Left ventricle myocardium superior (tissue), 1 donor: ENCODE measurements around the gene NECTIN3. TPM values are rescaled to one million over a fixed set of nuclear protein-coding genes. Genes with fewer than 3 reads are reported as not detected.

Source experiments
- ATAC-seq: fragments of 200-7000 bp; cut with Tn5 transposase; one replicate; pipeline ENCODE4 v1.9.1; 2020; ENCODE audit warnings: mild to moderate bottlenecking, moderate library complexity
- DNase-seq: peaks from one replicate; pipeline ENCODE4 v3.0.0-alpha.2; 2020
- intact Hi-C: fragments of 100-400 bp; cut with micrococcal nuclease; formaldehyde crosslinking; loops from one replicate; pipeline ENCODE4 v1.11.0; 2022
- total RNA-seq: library from RNA; stranded (reverse); fragmentation: NEBNext Ultra II Directional; extraction: Animal tissue kit (Norgen Biotek cat#: 25700); gene quantifications from one replicate; pipeline ENCODE4 v1.2.1, GENCODE V29; 2021
- donor health status: DM: no; HTN: yes; CAD: no; lungs with severe emphysema.

NECTIN3 gene
- total RNA-seq, 1 donor from 2014 or later: 9.1 TPM

DNA sequence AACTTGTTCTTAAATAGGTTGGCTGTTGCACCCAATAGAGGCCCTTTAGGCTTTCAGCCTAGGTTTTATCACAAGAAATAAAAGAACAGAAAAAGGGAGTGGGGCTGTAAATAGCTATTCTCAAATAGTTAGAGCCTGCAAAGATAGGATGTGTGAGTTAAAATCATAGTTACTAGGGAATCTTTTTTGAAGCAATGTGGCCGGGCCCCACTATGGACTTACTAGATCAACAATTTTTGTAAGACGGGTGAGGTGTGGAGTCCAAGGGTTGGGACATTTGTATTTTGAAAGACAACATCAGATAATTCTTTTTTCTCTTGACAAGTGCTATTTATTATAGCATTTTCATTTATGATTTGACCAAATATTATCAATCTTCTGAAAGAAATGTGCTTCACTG is 5.8 kb downstream of the NECTIN3 start:
- ATAC-seq: no peak
- intact Hi-C loops: no loop called here
- no peak for DNase-seq

GRCh38 chr3:111080413-111080812 is 8.8 kb downstream of the NECTIN3 start:
- intact Hi-C loops: no loop called here
- no peak for DNase-seq
- no peak for ATAC-seq

- intact Hi-C loops: no loop called here
- ATAC-seq (no peak), DNase-seq (no peak)
Measured at GRCh38 chr3:111081008-111081545, 9.5 kb downstream of the NECTIN3 start.

- DNase-seq (no peak), ATAC-seq (no peak)
- intact Hi-C loops: no loop called here
Measured at GRCh38 chr3:111084911-111085310, 13.3 kb downstream of the NECTIN3 start.

DNA sequence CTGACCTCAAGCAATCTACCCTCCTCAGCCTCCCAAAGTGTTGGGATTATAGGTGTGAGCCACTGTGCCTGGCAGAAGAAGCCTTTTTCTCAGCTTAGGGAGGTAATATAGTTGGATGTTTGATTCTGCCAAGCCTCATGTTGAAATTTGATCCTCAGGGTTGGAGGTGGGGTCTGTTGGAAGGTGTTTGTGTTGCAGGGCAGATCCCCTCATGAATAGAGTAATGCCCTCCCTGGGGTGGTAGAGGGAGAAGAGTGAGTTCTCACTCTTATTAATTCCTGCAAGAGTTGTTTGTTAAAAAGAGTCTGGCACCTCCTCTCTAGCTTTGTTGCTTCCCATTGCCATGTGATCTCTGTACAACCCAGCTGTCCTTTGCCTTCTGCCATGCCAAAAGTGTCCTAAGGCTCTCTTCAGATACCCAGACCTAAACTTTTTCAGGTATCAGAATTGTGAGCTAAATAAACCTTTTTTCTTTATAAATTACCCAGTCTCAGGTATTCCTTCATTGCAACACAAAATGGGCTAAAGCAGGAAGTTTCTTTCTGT is 16.4 kb downstream of the NECTIN3 start:
- ATAC-seq: no peak
- DNase-seq: no peak
- intact Hi-C loops: no loop called here

DNA sequence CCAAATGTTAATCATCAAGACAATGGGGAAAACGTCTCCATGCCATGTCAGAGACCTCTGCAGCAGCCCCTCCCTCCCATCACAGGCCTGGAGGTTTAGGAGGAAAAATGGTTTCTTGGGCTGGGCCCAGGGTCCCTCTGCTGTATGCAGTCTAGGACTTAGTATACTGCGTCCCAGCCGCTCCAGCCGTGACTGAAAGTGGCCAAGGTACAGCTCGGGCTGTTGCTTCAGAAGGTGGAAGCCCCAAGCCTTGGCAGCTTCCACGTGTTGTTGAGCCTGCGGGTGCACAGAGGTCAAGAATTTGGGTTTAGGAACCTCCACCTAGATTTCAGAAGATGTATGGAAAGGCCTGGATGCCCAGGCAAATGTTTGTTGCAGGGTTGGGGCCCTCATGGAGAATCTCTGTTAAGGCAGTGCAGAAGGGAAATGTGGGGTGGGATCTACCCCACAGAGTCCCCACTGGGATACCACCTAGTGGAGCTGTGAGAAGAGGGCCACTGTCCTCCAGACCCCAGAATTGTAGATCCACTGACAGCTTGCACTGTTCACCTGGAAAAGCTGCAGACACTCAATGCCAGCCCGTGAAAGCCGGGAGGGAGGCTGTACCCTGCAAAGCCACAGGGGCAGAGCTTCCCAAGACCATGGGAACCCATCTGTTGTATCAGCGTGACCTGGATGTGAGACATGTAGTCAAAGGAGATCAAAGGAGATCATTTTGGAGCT is 25.0 kb downstream of the NECTIN3 start:
- DNase-seq: no peak
- intact Hi-C loops: no loop called here
- no peak for ATAC-seq

- ATAC-seq (no peak), DNase-seq (no peak)
- intact Hi-C loops: no loop called here
Measured at GRCh38 chr3:111103807-111104206, 32.2 kb downstream of the NECTIN3 start.

DNA sequence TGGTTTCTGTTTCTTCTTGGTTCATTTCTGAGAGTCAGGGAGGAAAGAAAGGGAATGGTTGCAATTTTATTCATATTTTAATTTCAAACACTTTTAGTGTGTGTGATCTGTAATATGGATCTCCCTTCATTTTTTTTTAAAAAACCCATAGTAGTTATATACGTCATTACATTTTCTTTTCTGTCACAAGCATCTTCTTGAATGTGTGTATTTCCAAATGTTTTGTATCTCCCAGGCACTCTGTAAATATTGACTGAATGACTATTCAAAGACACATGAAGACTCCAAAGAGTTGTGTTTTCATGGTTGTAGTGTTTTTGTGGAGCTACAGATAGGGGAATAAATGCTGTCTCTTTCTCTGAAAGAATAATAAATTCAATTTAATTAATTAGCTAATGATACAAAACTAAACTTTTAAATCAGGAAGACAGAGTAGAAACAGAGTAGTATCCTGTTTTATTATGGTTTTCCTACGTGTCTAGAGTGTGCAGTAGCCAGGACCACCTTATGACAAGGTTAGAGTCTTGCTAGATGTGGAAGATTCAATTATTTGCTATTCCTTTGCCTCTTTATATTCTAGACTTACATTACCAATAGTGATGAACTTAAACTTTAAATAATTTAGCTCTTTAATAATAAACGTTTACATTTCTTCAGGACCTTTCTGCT is 35.5 kb downstream of the NECTIN3 start:
- intact Hi-C loops: no loop called here
- DNase-seq: no peak
- no peak for ATAC-seq

DNA sequence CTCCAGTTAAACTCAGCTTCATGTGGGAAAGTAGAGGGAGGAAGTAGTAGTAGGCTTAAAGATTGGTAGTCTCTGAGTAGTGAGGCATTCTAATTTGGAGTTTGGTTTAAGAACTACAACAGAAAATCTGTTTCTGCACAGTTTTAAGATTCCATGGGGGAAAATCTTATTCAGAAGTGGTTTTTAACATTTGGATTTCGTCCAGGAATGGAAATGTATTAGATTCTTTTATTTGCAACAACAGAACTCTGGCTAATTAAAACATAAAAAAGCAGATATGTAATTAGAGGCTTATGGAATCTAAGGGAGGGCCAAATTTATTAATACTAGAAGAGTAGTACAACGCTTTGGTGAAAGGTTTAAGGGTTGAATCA is 36.0 kb downstream of the NECTIN3 start:
- intact Hi-C loops: no loop called here
- DNase-seq (no peak), ATAC-seq (no peak)

- ATAC-seq (no peak), DNase-seq (no peak)
- intact Hi-C loops: loop anchor here (2.0 kb wide), 1 partner anchor 64 kb away; no protein-coding TSS in a partner anchor
Measured at GRCh38 chr3:111112913-111113312, 41.3 kb downstream of the NECTIN3 start.

DNA sequence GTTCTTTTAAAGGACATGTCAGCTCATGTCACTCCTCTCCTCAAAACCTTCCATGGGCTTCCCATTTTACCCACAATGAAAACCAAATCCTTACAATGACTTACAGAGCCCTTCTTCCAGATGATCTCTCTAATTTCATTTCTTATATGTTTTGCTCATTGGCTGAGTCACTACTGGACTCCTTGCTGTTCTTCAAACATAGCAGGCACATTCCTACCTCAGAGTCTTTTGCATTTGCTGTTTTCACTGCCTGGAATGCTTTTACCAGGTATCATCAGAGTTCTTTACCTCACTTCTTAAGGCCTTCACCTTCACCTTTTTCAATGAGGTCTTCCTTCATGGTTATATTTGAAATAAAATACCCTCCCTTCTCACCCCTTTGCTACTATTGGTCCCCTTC is 57.3 kb downstream of the NECTIN3 start:
- ATAC-seq: no peak
- intact Hi-C loops: no loop called here
- DNase-seq: no peak

GRCh38 chr3:111130827-111131226 is 59.2 kb downstream of the NECTIN3 start:
- ATAC-seq: no peak
- no peak for DNase-seq
- intact Hi-C loops: no loop called here

- ATAC-seq: no peak
- intact Hi-C loops: no loop called here
- DNase-seq: no peak
Measured at GRCh38 chr3:111134302-111134701, 62.7 kb downstream of the NECTIN3 start.

DNA sequence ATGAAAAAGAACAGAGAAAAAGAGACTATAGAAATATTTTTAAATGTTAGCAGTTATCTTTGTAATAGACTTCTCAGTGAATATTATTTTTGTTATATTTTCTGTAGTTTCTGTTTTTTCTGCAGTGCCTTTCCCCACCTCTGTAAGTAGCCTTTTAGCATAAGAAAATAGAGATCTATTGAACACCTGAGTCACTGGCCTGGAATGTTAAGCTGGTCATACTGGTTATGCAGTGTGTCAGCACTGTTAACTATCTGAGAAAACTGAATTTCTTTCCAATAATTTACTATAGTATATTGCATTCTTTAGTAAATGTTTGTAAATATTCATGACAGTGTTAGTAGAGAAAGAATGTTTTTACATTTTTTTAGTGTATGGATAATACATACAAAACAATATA is 79.8 kb downstream of the NECTIN3 start:
- intact Hi-C loops: no loop called here
- ATAC-seq (no peak), DNase-seq (no peak)

- DNase-seq (no peak), ATAC-seq (no peak)
- intact Hi-C loops: no loop called here
Measured at GRCh38 chr3:111152496-111152895, 80.9 kb downstream of the NECTIN3 start.

- intact Hi-C loops: no loop called here
- no peak for ATAC-seq
- DNase-seq: no peak
Measured at GRCh38 chr3:111156517-111156916, 84.9 kb downstream of the NECTIN3 start.

GRCh38 chr3:111159391-111159790 is 87.8 kb downstream of the NECTIN3 start:
- ATAC-seq (no peak), DNase-seq (no peak)
- intact Hi-C loops: no loop called here

DNA sequence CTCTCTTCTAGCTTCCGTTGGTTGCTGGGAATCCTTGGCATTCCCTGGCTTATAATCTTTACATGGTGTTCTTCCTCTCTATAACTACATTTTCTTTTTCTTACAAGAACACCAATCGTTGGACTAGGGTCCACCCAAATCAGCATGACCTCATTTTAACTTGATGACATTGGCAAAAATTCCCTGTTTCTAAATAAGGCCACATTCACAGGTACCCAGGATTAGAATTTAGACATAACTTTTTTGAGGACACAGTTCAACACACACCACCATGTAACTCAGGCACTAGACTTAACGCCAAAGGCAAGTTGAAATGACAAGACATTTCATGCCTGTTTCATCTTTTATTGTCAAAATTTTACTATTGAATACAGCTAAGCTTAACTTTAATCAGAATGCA is 93.0 kb downstream of the NECTIN3 start:
- no peak for ATAC-seq
- no peak for DNase-seq
- intact Hi-C loops: no loop called here

GRCh38 chr3:111165411-111165810 is 93.8 kb downstream of the NECTIN3 start:
- intact Hi-C loops: no loop called here
- DNase-seq: no peak
- ATAC-seq: no peak

GRCh38 chr3:111173328-111173900 is 101.8 kb downstream of the NECTIN3 start:
- ATAC-seq (no peak), DNase-seq (no peak)
- intact Hi-C loops: no loop called here
